ENCODE data around the gene SLC35F4.
"Not testable (repeated sequence)": the region's sequence is repeated elsewhere in the genome, so short reads cannot be mapped to it uniquely, and the experiment has no call there.

The SLC35F4 gene

GRCh38 chr14:57760896-57761295 lies 105.0 kb downstream of the SLC35F4 start:
- POLR2A ChIA-PET (ENCODE audit: low non-redundant PET) = no interaction called here
- no peak overlapping the region for H3K27ac ChIP-seq
- no peak for DNase-seq (ENCODE audit: low spot score)
- CTCF ChIA-PET = no interaction called here
- TF ChIP-seq CTCF (conservative IDR thresholded peaks at IDR 0.05; ENCODE audit: low read depth) = no peak

GRCh38 chr14:57755018-57755521 lies 110.8 kb downstream of the SLC35F4 start:
- TF ChIP-seq CTCF (conservative IDR thresholded peaks at IDR 0.05; ENCODE audit: low read depth) = no peak
- no peak for DNase-seq (ENCODE audit: low spot score)
- no peak overlapping the region for H3K27ac ChIP-seq
- ChIA-PET POLR2A (ENCODE audit: low non-redundant PET) (no interaction called here), CTCF (interaction anchor here (0.6 kb wide), 1 partner anchor 170 kb away, joined by 3 read pairs; no protein-coding TSS in a partner anchor)

GRCh38 chr14:57754527-57754926 lies 111.4 kb downstream of the SLC35F4 start:
- TF ChIP-seq CTCF (conservative IDR thresholded peaks at IDR 0.05; ENCODE audit: low read depth) = no peak
- no peak for DNase-seq (ENCODE audit: low spot score)
- CTCF ChIA-PET = interaction anchor here (0.6 kb wide), 1 partner anchor 169 kb away, joined by 3 read pairs; no protein-coding TSS in a partner anchor
- POLR2A ChIA-PET (ENCODE audit: low non-redundant PET) = no interaction called here
- no peak overlapping the region for H3K27ac ChIP-seq

- no peak for TF ChIP-seq CTCF (conservative IDR thresholded peaks at IDR 0.05; ENCODE audit: low read depth)
- POLR2A ChIA-PET (ENCODE audit: low non-redundant PET) = no interaction called here
- CTCF ChIA-PET = no interaction called here
- no peak for DNase-seq (ENCODE audit: low spot score)
- H3K27ac ChIP-seq = no peak overlapping the region
These were observed 112.1 kb downstream of the SLC35F4 start for GRCh38 chr14:57753821-57754220.

- DNase-seq (ENCODE audit: low spot score); CTCF ChIA-PET; POLR2A ChIA-PET (ENCODE audit: low non-redundant PET); H3K27ac ChIP-seq: not testable (repeated sequence)
These were observed 113.7 kb downstream of the SLC35F4 start for GRCh38 chr14:57752142-57752695.

GRCh38 chr14:57751400-57751799 lies 114.5 kb downstream of the SLC35F4 start:
- CTCF ChIA-PET = no interaction called here
- no peak for DNase-seq (ENCODE audit: low spot score)
- no peak for TF ChIP-seq CTCF (conservative IDR thresholded peaks at IDR 0.05; ENCODE audit: low read depth)
- no peak overlapping the region for H3K27ac ChIP-seq
- POLR2A ChIA-PET (ENCODE audit: low non-redundant PET) = no interaction called here

- ChIA-PET POLR2A (ENCODE audit: low non-redundant PET) (no interaction called here), CTCF (interaction anchor here (0.6 to 1.1 kb wide), 3 partner anchors 300 to 361 kb away, joined by 3 to 7 read pairs (median 4); no protein-coding TSS in a partner anchor)
- peak; percentile 66 for DNase-seq (ENCODE audit: low spot score)
- TF ChIP-seq CTCF (conservative IDR thresholded peaks at IDR 0.05; ENCODE audit: low read depth) = no peak
- no peak overlapping the region for H3K27ac ChIP-seq
These were observed 116.6 kb downstream of the SLC35F4 start for GRCh38 chr14:57749267-57749666.

Measured in RWPE1 (cell line).